ENCODE measurements around the gene CACNG7. TPM values are rescaled to one million over a fixed set of nuclear protein-coding genes. Genes with fewer than 3 reads are reported as not detected.

Gene CACNG7
- total RNA-seq, 2 donors from 2014 or later, result not detected

DNA sequence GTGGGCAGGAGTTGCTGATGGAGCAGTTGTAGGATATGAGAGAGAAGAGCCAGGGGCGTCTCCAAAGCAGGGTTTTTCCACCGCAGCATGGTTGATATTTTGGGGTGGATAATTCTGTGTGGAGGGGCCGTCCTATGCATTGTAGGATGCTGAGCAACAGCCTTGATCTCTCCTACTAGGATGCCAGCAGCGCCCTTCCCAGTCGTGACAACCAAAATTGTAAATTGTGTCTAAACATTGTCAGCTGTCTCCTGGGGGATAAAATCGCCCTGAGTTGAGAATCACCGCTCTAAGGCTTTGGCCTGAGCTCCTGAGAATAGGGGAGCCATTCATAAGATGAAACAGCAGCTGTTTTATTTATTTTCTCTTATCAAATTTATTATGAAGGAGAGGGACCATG is 57.9 kb downstream of the CACNG7 start:
- ATAC-seq (replicated peaks), result no peak
- H3K27ac Mint-ChIP-seq, result no peak overlapping the region
- H3K9me3 Mint-ChIP-seq, result no peaks in the 10 kb centered on the region
- peaks cover 7% of the 10 kb centered on the region for H3K36me3 Mint-ChIP-seq (ENCODE audit: low read depth)
- no peak overlapping the region for H3K4me3 Mint-ChIP-seq
- H3K27me3 Mint-ChIP-seq, result peaks cover 42% of the 10 kb centered on the region
- H3K4me1 Mint-ChIP-seq, result peaks cover 9% of the 10 kb centered on the region

DNA sequence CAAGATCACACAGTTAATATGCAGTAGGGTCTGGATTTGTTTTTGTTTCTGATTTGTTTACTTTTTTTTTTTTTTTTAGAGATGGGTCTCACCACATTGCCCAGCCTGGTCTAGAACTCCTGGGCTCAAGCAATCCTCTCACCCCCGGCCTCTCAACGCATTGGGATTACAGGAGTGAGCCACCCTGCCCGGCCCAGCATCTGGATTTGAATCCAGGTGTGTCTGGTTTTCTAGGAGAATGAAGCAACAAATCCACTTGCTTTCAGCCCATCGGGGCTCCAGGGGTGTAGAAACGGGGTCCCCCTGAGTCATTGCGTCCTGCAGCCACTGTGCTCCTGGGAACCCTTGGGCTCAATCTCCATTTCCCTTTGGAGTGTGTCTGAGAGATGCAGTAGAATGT is 60.3 kb downstream of the CACNG7 start:
- ATAC-seq (replicated peaks), result no peak
- Mint-ChIP-seq H3K27me3 (peaks cover 36% of the 10 kb centered on the region), H3K4me3 (no peak overlapping the region), H3K4me1 (peaks cover 4% of the 10 kb centered on the region), H3K36me3 (ENCODE audit: low read depth) (peaks cover 4% of the 10 kb centered on the region), H3K9me3 (no peaks in the 10 kb centered on the region), H3K27ac (no peak overlapping the region)

DNA sequence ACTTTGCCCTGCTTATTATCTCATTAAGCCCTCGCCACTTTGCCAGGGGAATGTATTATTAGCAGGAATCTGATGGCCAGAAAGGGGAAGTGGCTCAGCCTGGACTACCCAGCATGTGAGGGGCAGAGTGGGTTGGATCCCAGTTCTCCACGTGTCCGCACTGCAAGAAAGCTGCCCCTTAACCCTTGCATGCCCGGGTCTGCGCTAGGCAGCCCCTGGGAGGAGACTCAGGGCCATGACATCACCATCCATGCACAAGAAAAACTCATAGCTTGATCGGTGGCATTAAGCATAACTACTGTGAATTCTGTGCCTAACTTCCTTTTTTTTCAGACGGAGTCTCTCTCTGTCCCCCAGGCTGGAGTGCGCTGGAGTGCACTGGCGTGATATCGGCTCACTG is 62.6 kb downstream of the CACNG7 start:
- Mint-ChIP-seq H3K4me1 (no peaks in the 10 kb centered on the region), H3K36me3 (ENCODE audit: low read depth) (no peaks in the 10 kb centered on the region), H3K4me3 (no peak overlapping the region), H3K27ac (no peak overlapping the region), H3K9me3 (no peaks in the 10 kb centered on the region), H3K27me3 (peaks cover 19% of the 10 kb centered on the region)
- no peak for ATAC-seq (replicated peaks)

DNA sequence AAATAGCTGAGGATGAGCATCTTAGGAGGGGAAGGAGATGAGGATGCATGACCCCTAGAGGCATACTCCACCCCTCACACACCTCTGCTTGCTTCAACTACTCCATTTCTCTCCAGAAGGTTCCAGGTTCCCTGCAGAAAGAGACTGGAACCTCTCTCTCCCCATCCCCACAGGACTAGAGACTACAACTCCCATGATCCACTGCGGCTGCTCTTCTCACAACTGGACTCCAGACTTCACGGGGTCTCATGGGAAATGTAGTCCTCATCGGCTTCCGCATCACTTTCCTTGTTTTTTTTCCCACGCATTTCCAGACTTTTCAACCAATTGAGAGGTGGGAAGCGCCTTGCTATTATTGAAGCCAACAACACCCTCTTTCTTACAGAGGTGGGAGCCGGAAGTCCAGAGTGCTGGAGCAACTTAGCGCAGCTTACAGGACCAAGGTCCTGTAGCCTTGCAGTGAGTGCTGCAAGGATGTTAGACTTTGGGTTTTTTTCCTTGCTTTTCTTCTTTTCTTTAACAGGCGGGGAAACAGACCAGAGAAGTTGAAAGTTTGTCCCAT is 68.4 kb downstream of the CACNG7 start:
- H3K9me3 Mint-ChIP-seq, result peaks cover 8% of the 10 kb centered on the region
- peaks cover 7% of the 10 kb centered on the region for H3K36me3 Mint-ChIP-seq (ENCODE audit: low read depth)
- peak overlapping the region; percentile 49 for H3K4me3 Mint-ChIP-seq
- H3K27ac Mint-ChIP-seq, result no peak overlapping the region
- ATAC-seq (replicated peaks), result peak; percentile 83
- H3K4me1 Mint-ChIP-seq, result peaks cover 11% of the 10 kb centered on the region
- peaks cover 34% of the 10 kb centered on the region for H3K27me3 Mint-ChIP-seq

DNA sequence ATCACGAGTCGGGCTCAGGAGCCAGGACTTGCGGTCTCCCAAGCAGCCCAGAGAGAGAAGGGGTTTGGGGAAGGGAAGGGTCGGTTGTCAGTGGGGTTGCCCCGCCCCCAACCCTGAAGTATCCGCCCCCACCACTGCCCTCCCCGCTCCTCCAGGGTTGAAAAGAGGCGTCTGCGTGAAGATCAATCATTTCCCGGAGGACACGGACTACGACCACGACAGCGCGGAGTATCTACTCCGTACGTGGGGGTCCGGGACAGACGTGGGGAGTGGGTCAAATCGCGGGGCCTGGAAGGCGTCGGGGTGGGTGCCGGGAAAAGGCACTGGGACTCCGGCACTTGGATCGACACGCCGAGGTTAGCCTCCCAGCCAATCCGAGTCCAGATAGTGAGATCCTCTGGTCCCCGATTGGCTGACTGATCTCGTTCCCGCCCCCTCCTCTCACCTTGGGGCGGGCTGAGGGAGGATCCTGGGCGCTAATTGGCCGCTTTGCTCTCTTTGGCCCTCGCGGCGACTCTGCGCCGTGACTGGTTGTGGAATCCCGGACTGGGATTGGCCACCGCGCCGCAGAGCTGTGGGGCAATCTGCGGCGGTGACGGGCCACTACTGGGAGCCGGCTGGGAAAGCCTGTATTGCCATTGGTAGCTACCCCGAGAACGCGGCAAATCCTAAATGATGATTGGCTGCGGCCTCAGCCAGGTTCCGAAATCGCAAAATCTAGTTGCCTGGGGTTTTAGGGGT is 69.1 kb downstream of the CACNG7 start:
- Mint-ChIP-seq H3K27ac (no peak overlapping the region), H3K9me3 (peaks cover 8% of the 10 kb centered on the region), H3K36me3 (ENCODE audit: low read depth) (peaks cover 7% of the 10 kb centered on the region), H3K27me3 (peaks cover 31% of the 10 kb centered on the region), H3K4me1 (peaks cover 11% of the 10 kb centered on the region), H3K4me3 (peak overlapping the region; percentile 49)
- ATAC-seq (replicated peaks), result peak; percentile 37

DNA sequence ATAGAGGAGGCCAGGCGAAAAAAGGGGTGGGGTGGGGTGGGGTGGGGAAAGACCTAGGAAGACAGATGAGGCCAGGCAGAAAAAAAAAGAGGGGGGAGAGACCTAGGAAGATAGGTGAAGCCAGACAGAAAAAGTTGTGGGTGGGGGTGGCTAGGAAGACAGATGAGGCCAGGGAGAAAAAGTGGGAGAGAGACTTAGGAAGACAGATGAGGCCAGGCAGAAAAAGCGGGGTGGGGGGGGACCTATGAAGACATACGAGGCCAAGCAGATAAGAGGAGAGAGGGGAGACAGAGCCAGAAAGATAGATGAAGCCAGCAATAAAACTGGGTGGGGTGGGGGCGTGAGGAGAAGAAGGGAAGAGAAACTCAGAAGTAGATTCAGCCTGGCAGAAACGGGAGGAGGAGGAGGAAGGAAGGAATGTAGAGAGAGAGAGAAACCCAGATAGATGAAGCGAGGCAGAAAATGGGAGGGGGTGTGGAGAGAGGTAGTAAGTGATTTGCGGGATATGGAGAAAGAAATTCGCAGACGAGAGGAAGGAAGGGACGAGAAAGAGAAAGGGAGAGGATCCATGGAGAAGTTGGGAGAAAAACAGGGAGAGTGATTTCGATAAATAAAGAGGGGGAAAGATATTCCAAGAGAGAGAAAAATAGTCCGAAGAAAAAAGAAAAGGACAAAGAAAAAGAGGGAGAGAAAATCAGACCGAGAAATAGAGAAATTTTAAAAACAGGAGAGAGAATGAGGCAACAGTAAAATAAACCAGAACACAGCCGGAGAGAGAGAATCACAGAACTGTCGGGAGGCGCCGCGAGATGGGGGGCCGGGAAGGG is 70.1 kb downstream of the CACNG7 start:
- Mint-ChIP-seq H3K27me3 (peaks cover 29% of the 10 kb centered on the region), H3K36me3 (ENCODE audit: low read depth) (peaks cover 7% of the 10 kb centered on the region), H3K27ac (no peak overlapping the region), H3K9me3 (peaks cover 8% of the 10 kb centered on the region), H3K4me1 (peaks cover 11% of the 10 kb centered on the region), H3K4me3 (peak overlapping the region; percentile 31)
- no peak for ATAC-seq (replicated peaks)

DNA sequence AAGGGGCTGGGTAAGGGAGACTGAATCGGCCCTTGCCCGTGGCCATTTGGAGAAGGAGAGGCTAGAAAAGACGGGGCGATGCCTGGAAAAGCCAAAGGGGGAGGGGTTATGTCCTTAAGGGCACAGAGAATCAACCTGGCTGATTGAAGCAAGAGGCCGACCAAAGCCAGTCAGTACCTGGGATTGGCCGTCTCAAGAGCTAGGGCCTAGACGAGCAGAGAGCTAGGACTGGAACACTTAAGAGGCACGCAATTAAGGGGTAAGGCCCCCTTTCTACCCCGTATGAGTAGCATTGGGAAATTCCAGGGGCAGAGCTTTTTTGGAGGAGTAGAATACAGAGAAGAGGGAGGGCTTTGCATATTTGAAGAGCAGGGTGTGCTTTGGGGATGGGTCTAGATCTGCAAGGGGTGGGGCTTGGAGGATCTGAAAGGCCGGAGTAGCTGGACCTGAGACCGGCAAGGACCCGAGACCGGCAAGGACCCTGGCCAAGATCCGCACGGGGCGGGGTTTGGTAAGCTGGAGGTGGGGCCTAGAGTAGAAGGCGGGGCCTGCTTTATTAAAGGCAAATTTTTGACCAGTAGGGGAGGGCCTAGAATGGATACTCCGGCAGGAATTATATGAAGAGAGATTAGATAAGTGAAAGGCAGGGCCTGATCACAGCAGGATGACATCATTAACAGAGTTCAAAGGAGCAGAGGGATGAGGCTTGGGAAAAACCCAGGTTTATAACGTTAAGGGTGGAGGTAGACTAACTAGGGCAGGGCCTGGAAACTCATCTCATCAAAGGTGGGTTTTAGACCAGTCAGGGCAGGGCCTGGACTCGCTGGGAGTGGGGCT is 71.7 kb downstream of the CACNG7 start:
- Mint-ChIP-seq H3K4me3 (peak overlapping the region; percentile 31), H3K27me3 (peaks cover 26% of the 10 kb centered on the region)

DNA sequence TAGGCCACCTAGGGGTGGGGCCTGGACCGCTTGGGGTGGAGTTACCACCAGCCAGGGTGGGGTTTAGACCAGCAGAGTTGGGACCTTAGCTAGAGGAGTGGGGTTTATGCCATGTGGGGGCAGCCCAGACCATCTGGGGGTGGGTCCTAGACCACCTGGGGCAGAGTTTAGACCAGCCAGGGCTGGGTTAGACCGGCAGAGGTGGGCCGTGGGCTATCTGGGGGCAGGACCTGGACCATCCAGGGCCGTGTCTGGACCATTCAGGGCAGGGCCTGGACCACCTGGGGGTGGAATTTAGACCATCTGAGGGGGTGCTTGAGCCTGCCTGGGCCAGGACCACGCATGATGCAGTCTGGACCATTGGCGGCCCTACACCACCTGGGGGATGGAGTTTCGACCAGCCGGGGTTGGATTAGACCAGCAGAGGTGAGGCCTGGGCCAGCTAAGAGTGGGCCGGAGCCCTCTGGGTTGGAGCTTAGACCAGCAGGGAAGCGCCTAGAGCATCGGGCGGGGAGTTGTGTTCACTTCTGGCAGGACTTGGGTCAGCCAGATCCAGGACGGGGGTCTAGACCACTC is 72.4 kb downstream of the CACNG7 start:
- peaks cover 7% of the 10 kb centered on the region for H3K36me3 Mint-ChIP-seq (ENCODE audit: low read depth)
- H3K4me3 Mint-ChIP-seq, result peak overlapping the region; percentile 31
- peaks cover 11% of the 10 kb centered on the region for H3K4me1 Mint-ChIP-seq
- no peak for ATAC-seq (replicated peaks)
- H3K9me3 Mint-ChIP-seq, result peaks cover 8% of the 10 kb centered on the region
- peaks cover 25% of the 10 kb centered on the region for H3K27me3 Mint-ChIP-seq
- H3K27ac Mint-ChIP-seq, result no peak overlapping the region

More for the DNA sequence above, 71.7 kb downstream of the CACNG7 start:
- peaks cover 8% of the 10 kb centered on the region for H3K9me3 Mint-ChIP-seq
- peaks cover 7% of the 10 kb centered on the region for H3K36me3 Mint-ChIP-seq (ENCODE audit: low read depth)
- ATAC-seq (replicated peaks), result no peak
- no peak overlapping the region for H3K27ac Mint-ChIP-seq
- H3K4me1 Mint-ChIP-seq, result peaks cover 11% of the 10 kb centered on the region

DNA sequence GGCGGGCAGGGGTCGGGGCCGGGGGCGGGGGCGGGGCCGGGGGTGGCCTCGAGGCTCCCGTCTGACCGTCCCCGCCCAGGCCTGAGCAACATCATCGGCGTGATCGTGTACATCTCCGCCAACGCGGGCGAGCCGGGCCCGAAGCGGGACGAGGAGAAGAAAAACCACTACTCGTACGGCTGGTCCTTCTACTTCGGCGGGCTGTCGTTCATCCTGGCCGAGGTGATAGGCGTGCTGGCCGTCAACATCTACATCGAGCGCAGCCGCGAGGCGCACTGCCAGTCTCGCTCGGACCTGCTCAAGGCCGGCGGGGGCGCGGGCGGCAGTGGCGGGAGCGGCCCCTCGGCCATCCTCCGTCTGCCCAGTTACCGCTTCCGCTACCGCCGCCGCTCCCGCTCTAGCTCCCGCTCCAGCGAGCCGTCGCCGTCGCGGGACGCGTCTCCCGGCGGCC is 72.9 kb downstream of the CACNG7 start:
- no peak for ATAC-seq (replicated peaks)
- Mint-ChIP-seq H3K4me3 (no peak overlapping the region), H3K27me3 (peaks cover 25% of the 10 kb centered on the region), H3K4me1 (peaks cover 11% of the 10 kb centered on the region), H3K9me3 (peaks cover 8% of the 10 kb centered on the region), H3K27ac (no peak overlapping the region), H3K36me3 (ENCODE audit: low read depth) (peaks cover 7% of the 10 kb centered on the region)

DNA sequence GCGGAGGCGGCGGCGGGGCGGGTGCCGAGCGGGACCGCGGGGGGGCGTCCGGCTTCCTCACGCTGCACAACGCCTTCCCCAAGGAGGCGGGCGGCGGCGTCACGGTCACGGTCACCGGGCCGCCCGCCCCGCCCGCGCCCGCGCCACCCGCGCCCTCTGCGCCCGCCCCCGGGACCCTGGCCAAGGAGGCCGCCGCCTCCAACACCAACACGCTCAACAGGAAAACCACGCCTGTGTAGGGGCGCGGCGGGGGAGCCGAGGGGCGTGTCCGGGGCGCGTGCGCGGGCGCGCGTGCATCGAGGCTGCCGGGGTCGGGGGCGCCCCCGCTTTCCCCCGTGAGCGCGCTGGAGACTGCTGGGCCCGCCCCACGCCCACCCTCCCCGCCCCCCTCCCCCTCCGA is 73.5 kb downstream of the CACNG7 start:
- peaks cover 8% of the 10 kb centered on the region for H3K9me3 Mint-ChIP-seq
- H3K4me3 Mint-ChIP-seq, result no peak overlapping the region
- peaks cover 23% of the 10 kb centered on the region for H3K27me3 Mint-ChIP-seq
- no peak for ATAC-seq (replicated peaks)
- peaks cover 7% of the 10 kb centered on the region for H3K36me3 Mint-ChIP-seq (ENCODE audit: low read depth)
- peaks cover 9% of the 10 kb centered on the region for H3K4me1 Mint-ChIP-seq
- no peak overlapping the region for H3K27ac Mint-ChIP-seq

DNA sequence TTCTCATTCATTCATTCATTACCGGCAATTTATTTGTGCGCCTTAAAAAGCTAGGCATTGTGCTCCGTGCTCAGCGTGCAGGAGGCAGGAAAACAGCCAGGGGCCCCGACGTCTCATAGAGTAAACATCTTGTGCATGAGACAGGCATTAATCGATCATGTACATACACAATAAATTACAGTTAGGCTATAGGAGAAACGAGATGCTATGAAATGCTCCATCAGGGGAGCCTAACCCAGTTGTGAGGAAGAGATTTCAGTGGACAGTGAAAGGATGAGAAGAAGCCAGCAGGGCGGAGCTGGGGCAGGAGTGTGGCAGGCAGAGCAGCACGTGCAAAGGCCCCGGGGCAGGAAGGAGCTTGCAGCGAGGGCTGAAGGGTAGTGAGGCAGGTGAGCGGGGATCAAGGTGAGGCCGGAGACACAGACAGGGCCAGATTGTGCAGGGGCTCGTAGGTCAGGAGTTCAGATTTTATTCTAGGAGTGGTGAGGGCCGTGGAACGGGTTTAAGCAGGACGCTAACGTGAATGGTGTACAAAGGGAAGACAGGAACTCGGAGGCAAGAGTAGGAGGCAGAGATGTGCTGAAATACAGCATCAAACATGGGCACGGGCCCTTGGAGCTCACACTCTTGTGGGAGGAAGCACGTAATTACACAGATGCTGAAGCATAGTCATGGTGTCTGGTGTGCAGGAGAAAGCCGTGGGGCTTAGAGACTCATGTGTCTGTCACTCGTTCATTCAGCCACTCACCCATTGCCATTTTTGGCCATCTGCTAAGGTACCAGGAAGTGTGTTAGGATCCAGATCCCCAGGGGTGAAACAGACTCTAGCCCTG is 74.6 kb downstream of the CACNG7 start:
- no peak for ATAC-seq (replicated peaks)
- H3K9me3 Mint-ChIP-seq, result peaks cover 8% of the 10 kb centered on the region
- H3K4me3 Mint-ChIP-seq, result no peak overlapping the region
- peaks cover 7% of the 10 kb centered on the region for H3K36me3 Mint-ChIP-seq (ENCODE audit: low read depth)
- H3K4me1 Mint-ChIP-seq, result peaks cover 7% of the 10 kb centered on the region
- H3K27me3 Mint-ChIP-seq, result peaks cover 21% of the 10 kb centered on the region
- no peak overlapping the region for H3K27ac Mint-ChIP-seq

DNA sequence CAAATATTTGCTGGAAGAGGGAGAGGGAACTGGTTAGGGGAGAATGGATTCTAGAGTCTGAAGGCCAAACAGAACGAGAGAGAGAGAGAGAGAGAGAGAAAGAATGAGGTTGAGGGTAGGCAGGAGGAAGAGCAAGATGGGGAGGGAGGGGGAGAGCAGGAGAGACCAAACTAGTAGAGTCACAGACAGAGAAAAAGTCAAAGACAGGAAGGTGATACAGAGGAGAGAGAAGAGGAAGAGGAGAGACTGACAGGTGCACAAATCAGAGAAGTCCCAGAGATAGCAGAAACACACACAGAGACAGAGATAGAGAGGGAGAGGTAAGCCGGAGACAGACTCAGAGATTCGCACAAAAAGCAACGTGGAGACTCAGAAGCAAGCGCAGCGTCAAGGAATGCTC is 76.8 kb downstream of the CACNG7 start:
- H3K27me3 Mint-ChIP-seq, result peaks cover 7% of the 10 kb centered on the region
- H3K4me3 Mint-ChIP-seq, result no peak overlapping the region
- ATAC-seq (replicated peaks), result no peak
- H3K9me3 Mint-ChIP-seq, result peaks cover 3% of the 10 kb centered on the region
- H3K36me3 Mint-ChIP-seq (ENCODE audit: low read depth), result peaks cover under 1% of the 10 kb centered on the region
- H3K27ac Mint-ChIP-seq, result no peak overlapping the region
- H3K4me1 Mint-ChIP-seq, result no peaks in the 10 kb centered on the region

DNA sequence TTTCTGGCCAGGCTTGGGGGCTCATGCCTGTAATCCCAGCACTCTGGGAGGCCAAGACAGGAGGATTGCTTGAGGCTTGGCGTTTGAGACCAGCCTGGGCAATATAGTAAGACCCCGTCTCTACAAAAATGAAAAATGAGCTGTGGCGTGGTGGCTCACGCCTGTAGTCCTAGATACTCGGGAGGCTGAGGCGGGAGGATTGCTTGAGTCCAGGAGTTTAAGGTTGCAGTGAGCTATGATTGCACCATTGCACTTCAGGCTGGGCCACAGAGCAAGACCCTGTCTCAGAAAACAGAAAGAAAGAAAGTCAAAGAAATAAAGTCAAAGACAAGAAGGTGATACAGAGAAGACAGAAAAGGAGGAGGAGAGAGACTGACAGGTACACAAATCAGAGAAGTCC is 79.9 kb downstream of the CACNG7 start:
- Mint-ChIP-seq H3K4me3 (no peak overlapping the region), H3K4me1 (no peaks in the 10 kb centered on the region), H3K27me3 (peaks cover 19% of the 10 kb centered on the region), H3K9me3 (no peaks in the 10 kb centered on the region), H3K27ac (no peak overlapping the region), H3K36me3 (ENCODE audit: low read depth) (no peaks in the 10 kb centered on the region)
- ATAC-seq (replicated peaks), result no peak
